Astrocyte (in vitro differentiated cells and primary cell): ENCODE data around the gene MMEL1.
A peak's percentile ranks its signal among the peaks of the same experiment; 100 is the strongest.

ENCODE experiments used
- CTCF ChIP-seq: IDR thresholded peaks from 2 replicates; pipeline ENCODE4 v1.5.1; 2011; ENCODE audit warnings: low read depth, mild to moderate bottlenecking, inconsistent platforms, low read length, moderate library complexity; ENCODE audit not compliant: insufficient read depth
- EZH2 ChIP-seq: IDR thresholded peaks from 2 replicates; pipeline ENCODE4 v1.6.1; 2012; ENCODE audit warnings: mild to moderate bottlenecking, low read length, inconsistent platforms; ENCODE audit not compliant: insufficient read depth

DNA sequence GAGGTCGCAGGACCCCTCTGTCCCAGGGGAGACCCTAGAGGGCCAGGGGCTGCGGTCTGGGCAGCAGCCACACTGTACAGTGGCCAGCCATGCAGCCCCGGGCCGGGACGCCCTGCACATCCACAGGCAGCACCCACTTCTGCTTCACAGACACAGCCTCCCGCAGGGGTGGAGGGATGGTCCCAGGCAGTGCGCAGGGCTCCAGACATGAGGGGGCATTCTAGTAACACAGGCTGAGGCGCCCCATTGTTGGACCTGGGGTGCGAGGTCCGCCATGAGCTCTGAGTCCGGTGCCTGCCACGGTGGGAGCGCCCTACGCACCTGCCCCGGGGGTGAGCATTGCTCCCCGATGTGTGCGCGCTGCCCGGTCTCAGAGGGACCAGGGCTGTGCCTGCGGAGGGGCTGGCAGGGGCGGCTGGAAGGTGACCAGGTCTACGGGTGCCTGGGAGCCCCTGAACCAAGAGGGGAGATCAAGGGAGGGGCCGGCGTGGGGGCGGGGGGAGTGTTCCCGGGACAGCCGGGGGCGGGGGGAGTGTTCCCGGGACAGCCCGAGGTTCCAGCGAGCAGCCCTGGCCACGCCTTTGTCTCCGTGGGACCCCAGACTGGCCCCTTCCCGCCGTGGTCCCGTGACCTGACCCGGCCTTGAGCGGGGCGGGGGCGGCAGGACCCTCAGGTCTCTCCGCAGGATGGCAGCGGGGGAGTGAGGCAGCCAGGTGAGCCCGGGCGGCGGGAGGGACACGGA lies 4.5 kb downstream of the MMEL1 start:
- TF ChIP-seq CTCF (no peak), EZH2 (peak; percentile 79)
